ENCODE results near the gene AHRR.

AHRR gene

DNA sequence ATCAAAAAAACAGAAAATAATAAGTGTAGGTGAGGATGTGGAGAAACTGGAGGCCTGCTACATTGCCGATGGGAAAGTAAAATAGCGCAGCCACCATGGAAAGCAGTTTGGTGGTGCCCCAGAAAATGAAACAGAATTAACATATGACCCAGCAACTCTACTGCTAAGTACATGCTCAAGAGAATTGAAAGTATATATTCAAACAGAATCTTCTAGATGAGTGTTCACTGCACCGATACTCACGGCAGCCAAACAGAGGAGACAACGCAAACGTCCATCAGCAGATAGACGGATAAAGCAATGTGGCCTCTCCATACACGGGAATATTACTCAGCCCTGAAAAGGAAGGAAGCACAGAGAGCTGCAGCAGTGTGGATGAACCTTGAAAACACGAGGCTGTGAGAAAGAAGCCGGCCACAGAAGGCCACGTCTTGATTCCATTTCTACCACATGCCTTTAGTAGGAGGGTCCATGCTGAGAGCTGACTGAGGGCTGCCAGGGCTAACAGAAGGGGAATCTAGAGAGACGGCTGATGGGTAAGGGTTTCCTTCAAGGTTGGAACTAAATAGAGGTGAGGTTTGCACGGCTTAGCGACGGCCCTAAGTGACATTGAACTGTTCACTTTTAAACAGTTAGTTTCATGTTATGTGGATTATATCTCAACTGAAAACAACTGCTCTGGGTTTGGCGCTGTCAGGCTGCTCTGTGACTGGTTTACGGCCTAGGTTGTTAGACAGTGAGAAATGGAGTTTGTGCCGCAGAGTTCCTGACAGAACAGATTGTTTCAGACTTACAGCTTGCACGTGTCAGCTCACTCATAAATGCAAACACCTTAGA is 29.8 kb downstream of the AHRR start:
- DNase-seq (ENCODE audit: extremely low spot score), result no peak
- POLR2A ChIA-PET, result no interaction called here
- CTCF ChIA-PET, result interaction anchor here (1.0 to 3.0 kb wide), 3 partner anchors 9 to 14 kb away, joined by 4 to 9 read pairs (median 6); no protein-coding TSS in a partner anchor
- TF ChIP-seq, protein P1, sequence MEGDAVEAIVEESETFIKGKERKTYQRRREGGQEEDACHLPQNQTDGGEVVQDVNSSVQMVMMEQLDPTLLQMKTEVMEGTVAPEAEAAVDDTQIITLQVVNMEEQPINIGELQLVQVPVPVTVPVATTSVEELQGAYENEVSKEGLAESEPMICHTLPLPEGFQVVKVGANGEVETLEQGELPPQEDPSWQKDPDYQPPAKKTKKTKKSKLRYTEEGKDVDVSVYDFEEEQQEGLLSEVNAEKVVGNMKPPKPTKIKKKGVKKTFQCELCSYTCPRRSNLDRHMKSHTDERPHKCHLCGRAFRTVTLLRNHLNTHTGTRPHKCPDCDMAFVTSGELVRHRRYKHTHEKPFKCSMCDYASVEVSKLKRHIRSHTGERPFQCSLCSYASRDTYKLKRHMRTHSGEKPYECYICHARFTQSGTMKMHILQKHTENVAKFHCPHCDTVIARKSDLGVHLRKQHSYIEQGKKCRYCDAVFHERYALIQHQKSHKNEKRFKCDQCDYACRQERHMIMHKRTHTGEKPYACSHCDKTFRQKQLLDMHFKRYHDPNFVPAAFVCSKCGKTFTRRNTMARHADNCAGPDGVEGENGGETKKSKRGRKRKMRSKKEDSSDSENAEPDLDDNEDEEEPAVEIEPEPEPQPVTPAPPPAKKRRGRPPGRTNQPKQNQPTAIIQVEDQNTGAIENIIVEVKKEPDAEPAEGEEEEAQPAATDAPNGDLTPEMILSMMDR (IDR thresholded peaks at IDR 0.05; ENCODE audit: control extremely low read depth, extremely low read depth, low read depth, missing control alignments), result no peak

DNA sequence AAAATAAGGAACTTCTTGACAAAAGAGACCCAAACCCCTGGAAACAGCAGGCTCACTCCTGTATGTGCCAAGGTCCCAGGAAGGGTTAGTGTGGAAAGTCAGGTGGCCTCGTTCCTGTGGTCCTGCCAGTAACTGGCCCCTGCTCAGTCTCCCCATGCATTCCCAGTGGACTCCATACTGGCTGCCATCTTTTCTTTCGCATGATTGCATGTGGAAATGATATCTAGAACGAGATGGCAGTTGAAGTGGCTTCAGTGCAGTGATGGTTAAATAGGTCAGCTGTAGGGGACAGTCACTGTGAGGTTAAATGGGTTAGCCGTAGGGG is 30.4 kb downstream of the AHRR start:
- CTCF ChIA-PET, result interaction anchor here (1.0 to 3.0 kb wide), 3 partner anchors 8 to 35 kb away, joined by 4 to 9 read pairs (median 6); no protein-coding TSS in a partner anchor
- TF ChIP-seq, protein P1 (IDR thresholded peaks at IDR 0.05; ENCODE audit: control extremely low read depth, extremely low read depth, low read depth, missing control alignments), result no peak
- POLR2A ChIA-PET, result no interaction called here
- DNase-seq (ENCODE audit: extremely low spot score), result no peak

GRCh38 chr5:352639-353611 is 31.4 kb downstream of the AHRR start:
- peak; percentile 24 for DNase-seq (ENCODE audit: extremely low spot score)
- CTCF ChIA-PET, result interaction anchor here (0.9 to 3.2 kb wide), 4 partner anchors 9 to 36 kb away, joined by 3 to 13 read pairs (median 8); no protein-coding TSS in a partner anchor
- TF ChIP-seq, protein P1 (IDR thresholded peaks at IDR 0.05; ENCODE audit: control extremely low read depth, extremely low read depth, low read depth, missing control alignments), result no peak
- POLR2A ChIA-PET, result no interaction called here

- POLR2A ChIA-PET, result no interaction called here
- DNase-seq (ENCODE audit: extremely low spot score), result peak; percentile 15
- TF ChIP-seq, protein P1 (IDR thresholded peaks at IDR 0.05; ENCODE audit: control extremely low read depth, extremely low read depth, low read depth, missing control alignments), result no peak
- CTCF ChIA-PET, result interaction anchor here (0.9 to 3.2 kb wide), 4 partner anchors 9 to 37 kb away, joined by 3 to 13 read pairs (median 8); no protein-coding TSS in a partner anchor
These were observed 32.4 kb downstream of the AHRR start for GRCh38 chr5:353612-354580.

DNA sequence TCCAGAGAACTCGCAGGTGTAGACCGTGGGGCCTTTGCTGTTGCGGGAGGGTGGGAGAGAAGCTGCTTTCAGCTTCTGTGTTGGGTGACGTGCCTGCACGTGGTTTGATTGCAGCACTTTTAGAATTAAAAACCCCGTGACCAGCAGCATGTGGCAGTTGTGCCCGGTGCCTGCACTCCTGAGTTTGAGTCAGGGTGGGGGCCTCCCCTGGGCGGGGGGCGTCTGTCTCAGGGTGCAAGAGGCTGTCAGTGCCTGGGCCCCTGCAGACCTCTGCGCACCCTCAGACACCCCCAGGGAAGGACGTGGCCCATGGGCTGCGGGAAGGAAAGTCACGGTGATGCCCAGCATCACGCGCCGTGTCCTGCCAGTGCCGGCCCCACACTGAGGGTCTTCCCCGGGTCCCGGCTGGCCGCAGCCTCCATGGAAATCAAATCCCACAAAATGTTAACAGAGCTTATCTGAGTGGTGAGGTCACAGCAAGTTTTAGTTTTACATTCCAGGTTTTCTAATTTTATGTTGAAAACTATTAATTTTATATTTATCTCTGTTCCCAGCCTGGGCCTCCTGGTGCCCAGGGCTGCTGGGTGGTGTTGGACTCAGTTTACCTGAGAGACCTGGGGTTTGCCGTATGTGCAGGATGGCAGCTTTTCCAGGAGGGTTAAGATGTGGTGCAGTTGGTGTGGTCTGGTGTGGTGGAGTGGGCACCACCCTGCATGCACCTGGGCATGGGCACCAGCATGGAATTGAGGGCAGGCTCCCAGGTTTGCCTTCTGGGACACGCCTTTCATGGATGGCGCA is 33.3 kb downstream of the AHRR start:
- DNase-seq (ENCODE audit: extremely low spot score), result peak; percentile 12
- CTCF ChIA-PET, result interaction anchor here (1.1 to 3.2 kb wide), 3 partner anchors 8 to 92 kb away, joined by 3 to 13 read pairs (median 5); no protein-coding TSS in a partner anchor
- POLR2A ChIA-PET, result no interaction called here
- TF ChIP-seq, protein P1 (IDR thresholded peaks at IDR 0.05; ENCODE audit: control extremely low read depth, extremely low read depth, low read depth, missing control alignments), result no peak

Measured in GM10248 (cell line).